H9 (cell line): Measurements from ENCODE around the gene GSTO2. TPM values are rescaled to one million over a fixed set of nuclear protein-coding genes. Genes with fewer than 3 reads are reported as not detected.
A peak's percentile ranks its signal among the peaks of the same experiment; 100 is the strongest.

Experiments
- DNase-seq: peaks from one replicate; pipeline ENCODE4 v3.0.0-alpha.2; 2017
- H2AFZ ChIP-seq: one replicate; pipeline ENCODE4 v1.6.1; 2013; ENCODE audit warnings: mild to moderate bottlenecking, low read length, control low read depth, moderate library complexity
- H2AK5ac ChIP-seq: 2 replicates; pipeline ENCODE4 v1.6.1; 2013; ENCODE audit warnings: low read length, control low read depth, mixed read lengths; ENCODE audit not compliant: insufficient read length
- H2BK120ac ChIP-seq: one replicate; pipeline ENCODE4 v1.6.1; 2013; ENCODE audit warnings: low read depth, mild to moderate bottlenecking, low read length, control low read depth, inconsistent platforms; ENCODE audit not compliant: poor library complexity, severe bottlenecking
- H2BK12ac ChIP-seq: 2 replicates; pipeline ENCODE4 v1.6.1; 2013; ENCODE audit warnings: low read length, control low read depth, mixed read lengths, low read depth; ENCODE audit not compliant: insufficient read length
- H2BK15ac ChIP-seq: 2 replicates; pipeline ENCODE4 v1.6.1; 2013; ENCODE audit warnings: low read depth, low read length, control low read depth
- H2BK20ac ChIP-seq: one replicate; pipeline ENCODE4 v1.6.1; 2013; ENCODE audit warnings: low read depth, mild to moderate bottlenecking, low read length, control low read depth, inconsistent platforms; ENCODE audit not compliant: poor library complexity, severe bottlenecking
- H2BK5ac ChIP-seq: 2 replicates; pipeline ENCODE4 v1.6.1; 2013; ENCODE audit warnings: low read length, control low read depth, mixed read lengths; ENCODE audit not compliant: insufficient read length
- H3K14ac ChIP-seq: 2 replicates; pipeline ENCODE4 v1.6.1; 2013; ENCODE audit warnings: low read length, control low read depth; ENCODE audit not compliant: insufficient read depth
- H3K18ac ChIP-seq: 2 replicates; pipeline ENCODE4 v1.6.1; 2013; ENCODE audit warnings: low read depth, mild to moderate bottlenecking, mixed read lengths, low read length, control low read depth; ENCODE audit not compliant: insufficient read length
- H3K23ac ChIP-seq: 2 replicates; pipeline ENCODE4 v1.6.1; 2013; ENCODE audit warnings: low read length, control low read depth, mixed read lengths, low read depth; ENCODE audit not compliant: insufficient read length
- H3K23me2 ChIP-seq: 2 replicates; pipeline ENCODE4 v1.6.1; 2013; ENCODE audit warnings: low read depth, mild to moderate bottlenecking, mixed read lengths, low read length, control low read depth; ENCODE audit not compliant: insufficient read length, poor library complexity, severe bottlenecking
- H3K27ac ChIP-seq: 2 replicates; pipeline ENCODE4 v1.5.1; 2013; ENCODE audit warnings: low read length, control low read depth, mixed read lengths, low read depth; ENCODE audit not compliant: insufficient read length
- H3K27me3 ChIP-seq: 2 replicates; pipeline ENCODE4 v1.6.1; 2013; ENCODE audit warnings: low read length, control low read depth, inconsistent platforms; ENCODE audit not compliant: insufficient read depth
- H3K4ac ChIP-seq: 2 replicates; pipeline ENCODE4 v1.6.1; 2013; ENCODE audit warnings: low read depth, mild to moderate bottlenecking, control low read depth, inconsistent platforms, low read length, moderate library complexity
- H3K4me1 ChIP-seq: 2 replicates; pipeline ENCODE4 v1.6.1; 2013; ENCODE audit warnings: low read length, control low read depth, inconsistent platforms; ENCODE audit not compliant: insufficient read depth
- H3K4me2 ChIP-seq: 2 replicates; pipeline ENCODE4 v1.6.1; 2013; ENCODE audit warnings: low read length, control low read depth, mixed read lengths; ENCODE audit not compliant: insufficient read length, insufficient read depth
- H3K56ac ChIP-seq: 2 replicates; pipeline ENCODE4 v1.6.1; 2013; ENCODE audit warnings: low read depth, mild to moderate bottlenecking, mixed read lengths, low read length, control low read depth; ENCODE audit not compliant: insufficient read length
- H3K79me1 ChIP-seq: 2 replicates; pipeline ENCODE4 v1.6.1; 2013; ENCODE audit warnings: low read depth, mild to moderate bottlenecking, moderate library complexity, low read length, control low read depth, inconsistent platforms; ENCODE audit not compliant: insufficient read depth, poor library complexity, severe bottlenecking
- H3K79me2 ChIP-seq: 2 replicates; pipeline ENCODE4 v1.6.1; 2013; ENCODE audit warnings: low read length, control low read depth, inconsistent platforms; ENCODE audit not compliant: insufficient read depth
- H3K9ac ChIP-seq: 2 replicates; pipeline ENCODE4 v1.6.1; 2013; ENCODE audit warnings: low read length, control low read depth, mixed read lengths; ENCODE audit not compliant: insufficient read length; ENCODE audit errors: extremely low read depth
- H3K9me3 ChIP-seq: one replicate; pipeline ENCODE4 v1.6.1; 2013; ENCODE audit warnings: low read depth, low read length, inconsistent platforms; ENCODE audit not compliant: control insufficient read depth
- H3T11ph ChIP-seq: one replicate; pipeline ENCODE4 v1.6.1; 2013; ENCODE audit warnings: mild to moderate bottlenecking, low read length, control low read depth, inconsistent platforms
- H4K20me1 ChIP-seq: one replicate; pipeline ENCODE4 v1.6.1; 2013; ENCODE audit not compliant: control insufficient read depth, insufficient read length, insufficient read depth
- H4K5ac ChIP-seq: 2 replicates; pipeline ENCODE4 v1.6.1; 2013; ENCODE audit warnings: low read depth, mild to moderate bottlenecking, mixed read lengths, low read length, control low read depth; ENCODE audit not compliant: insufficient read length
- H4K8ac ChIP-seq: replicated peaks from 2 replicates; pipeline ENCODE4 v1.6.1; 2013; ENCODE audit warnings: low read length, control low read depth, mixed read lengths, low read depth; ENCODE audit not compliant: insufficient read length
- H4K91ac ChIP-seq: 2 replicates; pipeline ENCODE4 v1.6.1; 2013; ENCODE audit warnings: low read depth, mild to moderate bottlenecking, moderate library complexity, mixed read lengths, low read length, control low read depth; ENCODE audit not compliant: insufficient read length
- H3K27ac Mint-ChIP-seq, 3 experiments: 2 replicates in 2 of 3; 3 replicates in 1 of 3; pipeline ENCODE4 v1.8.0; 2020 to 2021; ENCODE audit warnings: mixed read lengths in 3 of 3, mild to moderate bottlenecking in 1 of 3, moderate library complexity in 1 of 3
- H3K27me3 Mint-ChIP-seq: 2 replicates; pipeline ENCODE4 v1.8.0; 2021; ENCODE audit warnings: low read depth, mild to moderate bottlenecking, moderate library complexity, mixed read lengths
- H3K36me3 Mint-ChIP-seq, 3 experiments: 2 replicates in 2 of 3; 3 replicates in 1 of 3; pipeline ENCODE4 v1.8.0; 2020 to 2021; ENCODE audit warnings: low read depth in 3 of 3, mixed read lengths in 3 of 3; ENCODE audit not compliant: insufficient read depth in 1 of 3
- H3K4me1 Mint-ChIP-seq, 2 experiments: 2 replicates each; pipeline ENCODE4 v1.8.0; 2020; ENCODE audit warnings: mixed read lengths in 2 of 2
- H3K4me3 Mint-ChIP-seq, 2 experiments: 2 replicates in 1 of 2; 3 replicates in 1 of 2; pipeline ENCODE4 v1.8.0; 2020 to 2021; ENCODE audit warnings: mild to moderate bottlenecking in 2 of 2, mixed read lengths in 2 of 2, moderate library complexity in 1 of 2
- H3K9me3 Mint-ChIP-seq, 2 experiments: 2 replicates in 1 of 2; 3 replicates in 1 of 2; pipeline ENCODE4 v1.8.0; 2020; ENCODE audit warnings: mild to moderate bottlenecking in 2 of 2, mixed read lengths in 2 of 2, moderate library complexity in 1 of 2
- CTCF ChIP-seq: fragments of 200-600 bp; sonication (generic); conservative IDR thresholded peaks from 3 replicates; pipeline ENCODE4 v1.8.0; 2021; ENCODE audit warnings: antibody characterized with exemption, mild to moderate bottlenecking
- WGBS: extraction: QIAGEN DNeasy Blood & Tissue Kit; methylation state at CpG from one replicate; pipeline ENCODE4 v1.1.7; 2013; ENCODE audit warnings: missing lambda C conversion rate, low lambda C conversion rate, mixed read lengths; ENCODE audit not compliant: insufficient read length; ENCODE audit errors: extremely low coverage; 5-methylcytosine and 5-hydroxymethylcytosine counted together
- total RNA-seq: library from RNA; stranded (reverse); gene quantifications from 2 replicates; pipeline ENCODE4 v1.2.1, GENCODE V29; 2021

Gene GSTO2
- total RNA-seq, 1 experiment from 2014 or later = 14.5 TPM

DNA sequence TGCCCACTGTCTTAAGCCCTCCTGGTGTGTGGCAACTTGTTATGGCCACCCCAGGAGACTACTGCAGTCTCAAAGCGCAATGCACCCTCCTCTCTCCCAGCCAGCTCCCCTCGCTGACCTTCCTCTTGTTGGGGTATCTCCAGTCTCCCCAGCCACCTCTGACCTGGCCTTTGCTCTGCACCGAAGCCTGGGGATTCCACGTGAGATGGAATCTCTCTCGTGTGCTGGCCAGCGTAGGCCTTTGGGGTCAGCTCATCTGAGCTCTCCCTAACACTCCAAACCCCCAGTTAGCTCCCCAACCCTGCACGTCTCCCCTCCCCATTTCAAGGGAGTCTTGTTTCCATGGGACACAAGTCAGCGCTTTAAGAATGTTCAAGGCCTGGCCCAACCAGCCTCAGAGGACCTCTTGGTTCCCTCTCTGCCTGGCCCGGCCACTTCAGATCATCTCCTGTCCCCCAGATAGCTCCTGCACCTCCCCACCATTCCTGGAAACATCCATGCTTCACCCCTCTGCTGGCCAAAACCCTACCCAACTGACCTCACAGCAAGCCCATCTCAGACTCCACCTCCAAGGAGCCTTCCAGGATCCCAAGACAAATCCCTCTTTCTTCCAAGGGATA lies 58.1 kb downstream of the GSTO2 start:
- Histone ChIP-seq H3K27ac (no peak overlapping the region), H4K5ac (no peak overlapping the region), H2BK20ac (no peak overlapping the region), H3K4me1 (peaks cover 47% of the 10 kb centered on the region; the same call in 1 of the 2 replicates), H3K14ac (0 out of 2 replicates have a peak overlapping the region, but pooled peaks have one; percentile 4), H2BK12ac (no peak overlapping the region), H4K8ac (no peak overlapping the region), H3K18ac (no peak overlapping the region), H2AK5ac (no peak overlapping the region), H2BK15ac (no peak overlapping the region), H3K79me1 (no peaks in the 10 kb centered on the region), H3K9me3 (no peaks in the 10 kb centered on the region), H3K23me2 (peaks cover 4% of the 10 kb centered on the region), H2AFZ (no peak overlapping the region), H4K20me1 (no peaks in the 10 kb centered on the region), H2BK5ac (no peak overlapping the region), H3K4ac (no peak overlapping the region), H3K79me2 (peaks cover 23% of the 10 kb centered on the region; the same call in 1 of the 2 replicates), H3K27me3 (no peaks in the 10 kb centered on the region), H3T11ph (no peak overlapping the region), H3K23ac (no peak overlapping the region), H3K9ac (no peak overlapping the region), H2BK120ac (no peak overlapping the region), H4K91ac (no peak overlapping the region), H3K4me2 (no peak overlapping the region), H3K56ac (no peak overlapping the region)
- no peak for DNase-seq
- H3K36me3 Mint-ChIP-seq = peaks cover 14 to 23% (median 22%) of the 10 kb centered on the region in 3 experiments
- WGBS = no CpG with 5 or more reads among the region's 9 CpGs
- H3K27me3 Mint-ChIP-seq = no peaks in the 10 kb centered on the region
- no peak for TF ChIP-seq CTCF
- H3K4me3 Mint-ChIP-seq = peak overlapping the region; percentile 4 to 16; a peak in 3 of 5 replicates
- no peaks in the 10 kb centered on the region for H3K9me3 Mint-ChIP-seq
- H3K27ac Mint-ChIP-seq = peak overlapping the region; percentile 18 to 98 (median 92); a peak in 6 of 7 replicates
- H3K4me1 Mint-ChIP-seq = peaks cover 88 to 92% of the 10 kb centered on the region in 2 experiments
